GM23248 (cell line): ENCODE measurements around the gene ZDHHC6. TPM values are rescaled to one million over a fixed set of nuclear protein-coding genes. Genes with fewer than 3 reads are reported as not detected.
"Not testable (repeated sequence)": the region's sequence is repeated elsewhere in the genome, so short reads cannot be mapped to it uniquely, and the experiment has no call there.

ENCODE experiments used
- DNase-seq: peaks from one replicate; pipeline ENCODE4 v3.0.0-alpha.2; 2015
- H2AFZ ChIP-seq: fragments of 200-600 bp; sonication (generic); 2 replicates; pipeline ENCODE4 v1.6.1; 2016; ENCODE audit warnings: antibody characterized with exemption
- H3F3A ChIP-seq: fragments of 200-600 bp; sonication (generic); 2 replicates; pipeline ENCODE4 v1.6.1; 2016; ENCODE audit warnings: mild to moderate bottlenecking, antibody characterized with exemption, mixed run types; ENCODE audit not compliant: insufficient read depth
- H3K27ac ChIP-seq: fragments of 200-600 bp; sonication (generic); 2 replicates; pipeline ENCODE4 v1.5.1; 2016; ENCODE audit warnings: mild to moderate bottlenecking
- H3K27me3 ChIP-seq: fragments of 200-600 bp; sonication (generic); replicated peaks from 2 replicates; pipeline ENCODE4 v1.6.1; 2016; ENCODE audit warnings: mild to moderate bottlenecking; ENCODE audit not compliant: insufficient read depth
- H3K36me3 ChIP-seq: fragments of 200-600 bp; sonication (generic); 2 replicates; pipeline ENCODE4 v1.6.1; 2016; ENCODE audit warnings: low read depth, mild to moderate bottlenecking
- H3K4me1 ChIP-seq: fragments of 200-600 bp; sonication (generic); 2 replicates; pipeline ENCODE4 v1.6.1; 2016; ENCODE audit warnings: mild to moderate bottlenecking; ENCODE audit not compliant: insufficient read depth
- H3K4me2 ChIP-seq: fragments of 200-600 bp; sonication (generic); one replicate; pipeline ENCODE4 v1.6.1; 2016; ENCODE audit warnings: mild to moderate bottlenecking; ENCODE audit not compliant: unreplicated experiment
- H3K4me3 ChIP-seq: fragments of 200-600 bp; sonication (generic); 2 replicates; pipeline ENCODE4 v1.5.1; 2016; ENCODE audit warnings: mild to moderate bottlenecking
- H3K79me2 ChIP-seq: fragments of 200-600 bp; sonication (generic); 2 replicates; pipeline ENCODE4 v1.6.1; 2016; ENCODE audit warnings: mild to moderate bottlenecking; ENCODE audit not compliant: insufficient read depth
- H3K9ac ChIP-seq: fragments of 200-600 bp; sonication (generic); 2 replicates; pipeline ENCODE4 v1.6.1; 2016; ENCODE audit warnings: mild to moderate bottlenecking
- H3K9me2 ChIP-seq: fragments of 200-600 bp; sonication (generic); 2 replicates; pipeline ENCODE4 v1.6.1; 2016; ENCODE audit warnings: mixed run types, mild to moderate bottlenecking, moderate library complexity; ENCODE audit not compliant: insufficient read depth
- H3K9me3 ChIP-seq: fragments of 200-600 bp; sonication (generic); one replicate; pipeline ENCODE4 v1.6.1; 2017; ENCODE audit warnings: low read depth
- H4K20me1 ChIP-seq: fragments of 200-600 bp; sonication (generic); 2 replicates; pipeline ENCODE4 v1.6.0; 2016; ENCODE audit not compliant: insufficient read depth
- EZH2 ChIP-seq: fragments of 200-600 bp; sonication (generic); IDR thresholded peaks from 2 replicates; pipeline ENCODE4 v1.6.1; 2018; ENCODE audit warnings: antibody characterized with exemption, mild to moderate bottlenecking; ENCODE audit not compliant: insufficient read depth, poor library complexity, severe bottlenecking
- EZH2phosphoT487 ChIP-seq: fragments of 200-600 bp; sonication (generic); IDR thresholded peaks from 2 replicates; pipeline ENCODE4 v1.6.1; 2018; ENCODE audit warnings: antibody characterized with exemption, moderate library complexity, mild to moderate bottlenecking, low read depth; ENCODE audit not compliant: insufficient read depth
- WGBS, 2 experiments: methylation state at CpG; one replicate each; pipeline ENCODE4 v1.1.6; 2015 to 2017; ENCODE audit warnings: low lambda C conversion rate in 2 of 2, low coverage in 1 of 2; ENCODE audit errors: missing lambda C conversion rate in 2 of 2; 5-methylcytosine and 5-hydroxymethylcytosine counted together
- in situ Hi-C: fragments of 300-500 bp; cut with MboI; formaldehyde crosslinking; loops from 2 replicates; pipeline ENCODE4 v1.15.0; 2020
- polyA plus RNA-seq: library from polyadenylated mRNA; unstranded; fragments of >200 nt; fragmentation: Nextera tagmentation; extraction: Ambion mirVana; gene quantifications from 2 replicates; pipeline ENCODE4 v1.2.1, GENCODE V29; 2016
- total RNA-seq: library from RNA; depleted of rRNA; stranded (reverse); fragments of >200 nt; shearing (Covaris generic); gene quantifications from 2 replicates; pipeline ENCODE4 v1.2.3, GENCODE V29; 2014

Gene ZDHHC6
- total and polyA plus RNA-seq, 2 experiments from 2014 or later = 23.6 to 47.1 TPM

DNA sequence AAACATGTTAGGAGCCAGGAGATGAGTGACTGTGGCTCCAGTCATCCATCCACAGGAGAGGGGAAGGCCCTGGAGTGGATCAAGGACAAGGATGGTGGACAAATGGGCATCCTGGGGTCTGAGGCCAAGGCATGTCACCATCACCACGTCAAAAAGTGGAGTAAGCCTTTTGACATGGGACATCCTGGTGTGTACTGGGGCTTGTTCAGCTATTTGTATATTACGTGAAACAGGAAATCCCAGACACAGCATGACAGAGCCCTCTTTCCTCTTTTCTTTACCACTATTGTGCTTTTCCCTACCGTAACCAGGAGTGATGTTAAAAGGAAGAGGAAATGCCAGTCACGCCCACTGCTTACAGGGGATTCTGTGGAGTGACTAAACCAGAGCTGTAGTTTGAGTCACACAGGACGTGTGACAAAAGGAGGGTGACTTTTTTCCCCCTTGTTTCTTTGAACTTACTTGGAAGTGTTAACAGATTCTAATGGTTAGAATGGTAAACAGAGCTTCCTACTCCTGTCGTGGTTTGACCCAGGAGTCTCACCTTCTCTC, 57.4 kb downstream of the ZDHHC6 start:
- H3K9me2 ChIP-seq = no peaks in the 10 kb centered on the region
- no peak overlapping the region for H3K4me3 ChIP-seq
- WGBS, 2 experiments = 16 to 17% methylated on average over 6 of the region's 6 CpGs
- peak overlapping the region; percentile 68 for H2AFZ ChIP-seq
- H3K9me3 ChIP-seq = no peaks in the 10 kb centered on the region
- no peaks in the 10 kb centered on the region for H3K79me2 ChIP-seq
- peak overlapping the region; percentile 43 for H3K9ac ChIP-seq
- H3K36me3 ChIP-seq = no peaks in the 10 kb centered on the region
- peak overlapping the region; percentile 65 for H3K27ac ChIP-seq
- H3K4me1 ChIP-seq = peaks cover 15% of the 10 kb centered on the region
- peak; percentile 84 for DNase-seq
- TF ChIP-seq EZH2phosphoT487 = no peak
- no peak for TF ChIP-seq EZH2
- no peaks in the 10 kb centered on the region for H3K27me3 ChIP-seq
- H4K20me1 ChIP-seq = no peaks in the 10 kb centered on the region
- H3F3A ChIP-seq = peaks cover 3% of the 10 kb centered on the region; the same call in 1 of the 2 replicates
- H3K4me2 ChIP-seq = peak overlapping the region; percentile 71
- in situ Hi-C loops = no loop called here

DNA sequence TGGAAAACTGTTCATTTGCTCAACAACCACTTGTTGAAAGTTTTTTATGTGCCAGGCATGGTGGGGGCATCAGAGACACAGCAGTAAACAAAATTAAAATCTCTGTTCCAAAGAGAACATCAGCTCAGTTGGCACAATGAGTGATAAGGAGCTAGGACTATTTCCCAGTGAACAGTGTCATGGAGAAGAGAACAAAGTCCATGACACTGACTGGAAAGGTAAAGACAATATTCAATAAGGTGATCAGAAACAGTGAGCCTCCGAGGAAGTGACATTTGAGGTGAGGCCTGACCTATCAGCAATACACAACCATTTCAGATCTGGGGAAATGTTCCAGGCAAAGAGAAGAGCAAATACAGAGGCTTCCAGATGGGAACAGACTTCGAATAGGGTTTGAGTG, 58.2 kb downstream of the ZDHHC6 start:
- Histone ChIP-seq H4K20me1 (no peaks in the 10 kb centered on the region), H3F3A (peaks cover 3% of the 10 kb centered on the region; the same call in 1 of the 2 replicates), H2AFZ (no peak overlapping the region), H3K36me3 (no peaks in the 10 kb centered on the region), H3K9ac (no peak overlapping the region), H3K27me3 (no peaks in the 10 kb centered on the region), H3K9me2 (no peaks in the 10 kb centered on the region), H3K4me3 (no peak overlapping the region), H3K79me2 (no peaks in the 10 kb centered on the region), H3K4me1 (peaks cover 18% of the 10 kb centered on the region), H3K27ac (peak overlapping the region; percentile 56; the same call in 1 of the 2 replicates), H3K9me3 (no peaks in the 10 kb centered on the region), H3K4me2 (no peak overlapping the region)
- DNase-seq = no peak
- TF ChIP-seq EZH2phosphoT487 (no peak), EZH2 (no peak)
- 61 to 66% methylated on average over 2 of the region's 2 CpGs for WGBS, 2 experiments
- in situ Hi-C loops = no loop called here

DNA sequence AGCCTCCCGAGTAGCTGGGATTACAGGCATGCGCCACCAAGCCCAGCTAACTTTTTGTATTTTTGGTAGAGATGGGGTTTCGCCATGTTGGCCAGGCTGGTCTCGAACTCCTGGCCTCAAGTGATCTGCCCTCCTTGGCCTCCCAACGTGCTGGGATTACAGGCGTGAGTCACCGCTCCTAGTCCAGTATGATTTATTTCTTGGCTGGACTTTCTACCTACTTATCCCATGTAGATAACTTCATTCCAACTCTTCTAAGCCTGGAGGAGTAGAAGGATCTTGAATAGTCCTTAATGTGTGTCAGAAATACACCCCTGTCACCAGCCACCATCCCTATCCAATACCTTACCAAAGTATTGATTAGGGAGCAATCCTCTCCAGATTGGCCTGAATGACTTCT, 58.7 kb downstream of the ZDHHC6 start:
- H3K4me1 ChIP-seq = peaks cover 23% of the 10 kb centered on the region
- H3K9me3 ChIP-seq, DNase-seq, in situ Hi-C loops, H3K79me2 ChIP-seq, H3K36me3 ChIP-seq, H3K27me3 ChIP-seq, H3K4me2 ChIP-seq, H3K4me3 ChIP-seq, H2AFZ ChIP-seq, H3F3A ChIP-seq, H3K9ac ChIP-seq, H3K27ac ChIP-seq, H3K9me2 ChIP-seq, H4K20me1 ChIP-seq: not testable (repeated sequence)
- 78 to 86% methylated on average over 7 of the region's 7 CpGs for WGBS, 2 experiments

DNA sequence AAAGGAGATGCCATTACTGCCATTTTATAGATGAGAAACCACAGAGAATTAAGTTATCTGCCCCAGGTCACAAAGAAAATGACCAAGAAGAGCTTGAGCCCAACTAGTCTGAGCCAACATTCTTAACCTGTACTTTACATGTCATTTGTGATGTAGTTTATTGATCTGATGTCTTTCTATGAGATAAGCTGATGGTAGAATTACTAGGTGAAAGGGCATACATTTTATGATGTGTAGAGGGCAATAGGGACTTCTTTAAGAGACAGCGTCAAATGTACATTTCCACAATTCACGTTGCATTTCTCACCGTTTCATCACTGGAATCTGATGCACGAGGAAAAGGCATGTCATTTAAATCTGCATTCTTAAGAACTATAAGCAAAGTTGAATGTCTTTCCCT, 61.5 kb downstream of the ZDHHC6 start:
- Histone ChIP-seq H3K27me3 (no peaks in the 10 kb centered on the region), H4K20me1 (no peaks in the 10 kb centered on the region), H3K9me3 (no peaks in the 10 kb centered on the region), H3K9me2 (no peaks in the 10 kb centered on the region), H3K27ac (no peak overlapping the region), H3K4me1 (peaks cover 29% of the 10 kb centered on the region), H3K9ac (no peak overlapping the region), H2AFZ (no peak overlapping the region), H3K4me2 (no peak overlapping the region), H3F3A (peaks cover 3% of the 10 kb centered on the region; the same call in 1 of the 2 replicates), H3K4me3 (no peak overlapping the region), H3K36me3 (no peaks in the 10 kb centered on the region), H3K79me2 (no peaks in the 10 kb centered on the region)
- in situ Hi-C loops = no loop called here
- 77 to 81% methylated on average over 4 of the region's 4 CpGs for WGBS, 2 experiments
- no peak for DNase-seq
- TF ChIP-seq EZH2phosphoT487 (no peak), EZH2 (no peak)

DNA sequence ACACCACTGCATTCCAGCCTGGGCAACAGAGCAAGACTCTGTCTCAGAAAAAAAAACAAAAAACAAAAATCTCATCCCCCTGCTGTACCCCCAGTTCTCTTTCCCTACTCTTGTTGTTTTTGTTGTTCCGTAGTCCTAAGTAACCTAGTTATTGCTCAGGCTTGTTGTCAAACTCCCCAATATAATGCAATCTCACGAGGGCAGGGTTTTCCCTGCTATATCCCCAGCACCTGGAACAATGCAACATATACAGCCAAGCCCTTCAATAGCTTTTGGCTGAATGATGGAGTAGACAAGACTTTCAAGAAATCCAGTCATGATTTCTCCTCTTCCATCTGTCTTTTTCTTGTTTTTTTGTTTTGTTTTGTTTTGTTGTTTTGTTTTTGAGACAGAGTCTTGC, 62.6 kb downstream of the ZDHHC6 start:
- Histone ChIP-seq H3K4me3 (no peak overlapping the region), H3K9me2 (no peaks in the 10 kb centered on the region), H3F3A (peaks cover 2% of the 10 kb centered on the region; the same call in 1 of the 2 replicates), H3K27me3 (no peaks in the 10 kb centered on the region), H3K4me2 (no peak overlapping the region), H3K9me3 (no peaks in the 10 kb centered on the region), H3K79me2 (no peaks in the 10 kb centered on the region), H3K27ac (no peak overlapping the region), H3K4me1 (peaks cover 25% of the 10 kb centered on the region), H3K36me3 (no peaks in the 10 kb centered on the region), H3K9ac (no peak overlapping the region), H2AFZ (no peak overlapping the region), H4K20me1 (no peaks in the 10 kb centered on the region)
- in situ Hi-C loops = no loop called here
- DNase-seq = no peak
- no peak for TF ChIP-seq EZH2phosphoT487
- no peak for TF ChIP-seq EZH2
- WGBS, 2 experiments = 74 to 78% methylated on average over 2 of the region's 2 CpGs
